ENCODE measurements around the gene SEMA3F. TPM values are rescaled to one million over a fixed set of nuclear protein-coding genes. Genes with fewer than 3 reads are reported as not detected.
"Not testable (repeated sequence)": the region's sequence is repeated elsewhere in the genome, so short reads cannot be mapped to it uniquely, and the experiment has no call there.

SEMA3F gene
- total RNA-seq, 4 donors from 2014 or later, result 18.3 to 46.2 (median 33.8) TPM

DNA sequence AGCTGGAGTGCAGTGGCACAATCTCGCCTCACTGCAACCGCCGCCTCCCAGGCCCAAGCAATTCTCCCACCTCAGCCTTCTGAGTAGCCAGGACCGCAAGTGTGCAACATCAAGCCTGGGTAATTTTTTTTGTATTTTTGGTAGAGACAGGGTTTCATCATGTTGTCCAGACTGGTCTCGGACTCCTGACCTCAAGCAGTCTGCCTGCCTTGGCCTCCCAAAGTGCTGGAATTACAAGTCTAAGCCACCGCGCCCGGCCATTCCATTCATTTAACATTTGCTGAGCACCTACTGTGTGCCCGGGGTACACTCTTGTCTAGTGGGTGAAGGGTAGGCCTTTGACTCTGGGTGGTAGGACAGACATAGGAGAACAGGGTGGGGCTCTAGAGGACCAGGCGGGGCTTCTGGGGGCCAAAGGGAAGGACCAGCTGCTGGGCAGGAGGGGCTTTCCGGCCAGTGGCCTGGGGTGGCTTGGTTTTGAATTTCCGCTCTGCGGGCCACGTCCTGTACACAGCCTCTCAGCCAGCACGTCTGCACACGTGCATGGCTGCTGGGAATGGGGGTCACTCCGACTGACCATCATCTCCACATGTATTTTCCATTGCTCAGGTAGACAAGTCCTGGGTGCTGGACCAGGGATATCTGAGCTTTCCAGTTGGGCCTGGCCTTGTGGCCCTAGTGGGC lies 52.4 kb downstream of the SEMA3F start:
- ATAC-seq (ENCODE audit: low FRiP score) (no peak), DNase-seq (ENCODE audit: low spot score) (no peak)
- TF ChIP-seq, protein P1, sequence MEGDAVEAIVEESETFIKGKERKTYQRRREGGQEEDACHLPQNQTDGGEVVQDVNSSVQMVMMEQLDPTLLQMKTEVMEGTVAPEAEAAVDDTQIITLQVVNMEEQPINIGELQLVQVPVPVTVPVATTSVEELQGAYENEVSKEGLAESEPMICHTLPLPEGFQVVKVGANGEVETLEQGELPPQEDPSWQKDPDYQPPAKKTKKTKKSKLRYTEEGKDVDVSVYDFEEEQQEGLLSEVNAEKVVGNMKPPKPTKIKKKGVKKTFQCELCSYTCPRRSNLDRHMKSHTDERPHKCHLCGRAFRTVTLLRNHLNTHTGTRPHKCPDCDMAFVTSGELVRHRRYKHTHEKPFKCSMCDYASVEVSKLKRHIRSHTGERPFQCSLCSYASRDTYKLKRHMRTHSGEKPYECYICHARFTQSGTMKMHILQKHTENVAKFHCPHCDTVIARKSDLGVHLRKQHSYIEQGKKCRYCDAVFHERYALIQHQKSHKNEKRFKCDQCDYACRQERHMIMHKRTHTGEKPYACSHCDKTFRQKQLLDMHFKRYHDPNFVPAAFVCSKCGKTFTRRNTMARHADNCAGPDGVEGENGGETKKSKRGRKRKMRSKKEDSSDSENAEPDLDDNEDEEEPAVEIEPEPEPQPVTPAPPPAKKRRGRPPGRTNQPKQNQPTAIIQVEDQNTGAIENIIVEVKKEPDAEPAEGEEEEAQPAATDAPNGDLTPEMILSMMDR (IDR thresholded peaks at IDR 0.05), result no peak

DNA sequence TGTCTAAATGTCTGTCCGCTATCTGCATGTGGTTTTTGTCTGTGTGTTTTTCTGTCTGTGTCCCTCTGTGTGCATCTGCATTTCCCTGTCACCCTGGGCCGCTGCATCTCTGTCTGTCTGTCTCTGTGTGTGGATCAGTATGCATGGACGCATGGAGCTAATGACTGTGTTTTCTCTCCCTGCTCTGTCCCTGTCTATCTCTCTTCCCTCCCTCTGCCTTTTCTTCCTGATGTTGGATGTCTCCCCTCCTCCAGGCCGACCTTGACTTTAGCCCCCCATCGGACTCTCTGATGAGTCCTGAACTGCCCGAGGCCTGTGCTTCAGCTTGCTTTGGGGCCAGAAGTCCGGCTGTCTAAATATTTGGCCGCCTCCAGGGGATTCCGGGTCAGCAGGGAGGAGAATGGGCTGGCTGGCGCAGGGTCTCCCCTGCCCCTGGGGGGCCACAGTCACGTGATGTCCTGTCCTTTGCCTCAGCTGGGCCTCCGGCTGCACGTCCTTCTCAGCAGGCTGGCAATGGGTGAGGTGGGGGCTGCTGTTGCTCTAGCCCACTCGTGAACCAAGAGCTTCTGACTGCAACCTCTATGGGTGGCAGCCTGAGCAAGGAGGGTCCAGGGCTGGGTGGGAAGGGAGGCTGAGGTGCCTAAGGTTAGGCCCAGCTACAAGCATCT lies 53.7 kb downstream of the SEMA3F start:
- TF ChIP-seq, protein P1 (IDR thresholded peaks at IDR 0.05), result no peak
- no peak for ATAC-seq (ENCODE audit: low FRiP score)
- no peak for DNase-seq (ENCODE audit: low spot score)

DNA sequence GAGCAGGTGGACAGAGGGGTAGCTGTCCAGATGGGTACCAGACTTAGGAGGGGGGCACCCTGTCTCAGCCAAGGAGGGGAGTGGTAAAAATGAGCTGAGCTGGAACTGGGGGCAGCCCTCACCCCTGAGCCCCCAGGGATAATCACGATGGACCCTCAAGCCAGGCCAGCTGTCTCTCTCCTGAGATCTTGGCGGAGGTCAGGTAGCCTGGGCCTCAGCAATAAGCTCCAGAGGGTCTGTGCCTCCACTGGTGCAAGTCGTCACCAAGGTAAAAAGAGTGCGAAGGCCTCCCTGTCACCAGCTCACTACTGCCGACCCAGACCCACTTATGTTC lies 55.0 kb downstream of the SEMA3F start:
- DNase-seq (ENCODE audit: low spot score), result no peak
- no peak for ATAC-seq (ENCODE audit: low FRiP score)
- TF ChIP-seq, protein P1 (IDR thresholded peaks at IDR 0.05), result no peak

DNA sequence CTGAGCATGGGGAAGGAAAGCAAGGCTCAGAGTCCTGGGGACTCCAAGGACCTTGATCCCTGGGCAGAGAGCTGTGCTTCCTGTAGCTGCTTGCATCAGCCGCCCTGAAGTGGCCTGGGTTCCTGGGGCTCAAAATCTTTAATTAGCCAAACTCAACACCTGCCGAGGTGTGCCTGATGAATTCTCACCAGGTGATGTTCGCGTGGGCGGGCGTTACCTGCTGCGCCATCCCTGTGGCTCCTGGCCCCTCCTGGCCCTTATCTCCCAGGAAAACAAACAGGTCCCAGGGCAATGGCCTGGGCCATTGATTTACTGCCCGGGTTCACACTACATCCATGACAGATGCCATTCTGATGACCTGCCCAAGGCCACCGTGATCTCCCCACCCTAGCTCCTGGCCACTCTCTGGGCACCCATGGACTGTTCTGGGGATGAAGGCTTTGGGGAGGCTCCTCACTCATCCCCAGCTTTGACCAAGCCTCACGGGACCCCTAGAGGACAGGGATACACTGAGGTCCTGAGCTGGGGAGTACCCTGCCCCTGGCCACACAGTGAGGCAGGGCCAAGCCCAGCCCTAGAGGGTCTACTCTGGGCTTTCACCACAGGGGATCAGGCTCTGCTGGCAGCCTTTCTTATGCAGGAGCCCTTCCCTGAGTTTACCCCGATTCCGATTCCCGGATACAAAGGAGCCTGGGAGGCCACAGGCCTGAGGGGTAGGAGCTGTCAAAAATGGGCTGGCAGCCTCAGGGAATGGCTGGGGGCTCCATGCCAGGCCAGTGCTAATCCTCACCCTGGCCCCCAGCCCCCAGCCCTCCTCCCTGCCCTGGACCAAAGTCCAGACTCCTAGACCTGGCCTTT lies 55.6 kb downstream of the SEMA3F start:
- ATAC-seq (ENCODE audit: low FRiP score) (no peak), DNase-seq (ENCODE audit: low spot score) (no peak)
- TF ChIP-seq, protein P1 (IDR thresholded peaks at IDR 0.05), result no peak

DNA sequence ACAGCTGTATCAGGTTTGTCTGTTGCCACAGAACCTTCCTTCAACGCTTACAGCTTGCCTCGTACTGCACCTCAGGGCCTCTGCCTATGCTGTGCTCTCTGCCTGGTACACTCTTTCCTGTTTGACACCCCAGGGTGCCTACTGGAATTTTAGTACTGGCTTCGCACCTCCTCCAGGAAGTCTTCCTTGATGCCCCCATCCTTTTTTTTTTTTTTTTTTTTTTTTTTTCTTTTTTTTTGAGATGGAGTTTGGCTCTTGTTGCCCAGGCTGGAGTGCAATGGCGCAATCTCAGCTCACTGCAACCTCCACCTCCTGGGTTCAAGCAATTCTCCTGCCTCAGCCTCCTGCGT lies 56.2 kb downstream of the SEMA3F start:
- not testable (repeated sequence) for DNase-seq (ENCODE audit: low spot score); ATAC-seq (ENCODE audit: low FRiP score)

DNA sequence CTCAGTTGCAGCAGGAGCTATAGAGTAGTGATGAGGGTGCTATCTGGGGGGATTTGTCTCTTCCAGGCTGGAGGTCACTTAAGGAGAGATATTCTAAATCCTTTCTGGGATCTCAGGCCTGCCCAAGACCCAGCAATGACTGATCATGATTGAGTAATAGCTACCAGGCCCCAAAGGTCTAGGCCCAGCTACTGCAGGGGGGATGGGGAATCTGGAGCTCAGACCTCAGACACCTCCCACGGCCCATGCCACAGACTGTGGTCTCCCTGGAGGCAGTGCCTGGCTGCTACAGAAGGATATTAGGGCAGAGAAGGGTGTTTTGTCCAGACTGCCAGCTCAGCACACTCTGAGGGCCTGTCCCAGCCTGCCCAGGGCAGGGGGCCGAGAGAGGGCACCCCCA lies 56.8 kb downstream of the SEMA3F start:
- TF ChIP-seq, protein P1 (IDR thresholded peaks at IDR 0.05), result no peak
- DNase-seq (ENCODE audit: low spot score) (no peak), ATAC-seq (ENCODE audit: low FRiP score) (no peak)

DNA sequence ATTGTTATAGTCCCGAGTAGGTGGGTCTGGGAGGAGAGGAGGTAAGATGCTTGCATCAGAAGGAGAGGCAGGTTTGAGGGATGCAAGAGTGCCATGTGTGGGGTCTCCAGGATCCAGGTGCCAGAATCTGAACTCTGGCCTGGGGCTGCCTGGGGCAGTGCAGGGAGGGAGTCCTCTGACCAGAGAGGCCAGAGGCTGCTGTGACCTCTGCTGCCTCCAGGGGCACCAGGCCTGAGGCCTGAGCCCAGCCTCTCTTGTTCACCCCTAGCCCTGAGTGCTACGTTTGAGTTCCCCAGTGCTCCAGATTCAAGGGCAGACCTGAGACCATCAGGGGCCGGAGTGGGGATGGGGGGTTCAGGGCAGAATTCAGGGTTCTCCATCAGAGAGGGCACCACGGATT lies 57.4 kb downstream of the SEMA3F start:
- no peak for DNase-seq (ENCODE audit: low spot score)
- no peak for ATAC-seq (ENCODE audit: low FRiP score)
- TF ChIP-seq, protein P1 (IDR thresholded peaks at IDR 0.05), result no peak

Measured in omental fat pad (tissue), 4 donors.